Body of pancreas (tissue), 4 donors: ENCODE data around the gene SOCS7.

Experiments used
- POLR2A ChIP-seq, 3 donors: fragments of 450-650 bp; IDR thresholded peaks; one replicate each; pipeline ENCODE4 v1.6.1; 2016; ENCODE audit warnings: antibody characterized with exemption in 3 of 3, mild to moderate bottlenecking in 2 of 3
- TF ChIP-seq, protein P1 (sequence below), 7 experiments: fragments of 450-650 bp in 4 of 7; fragments of 200-600 bp in 3 of 7; sonication (generic) in 3 of 7; IDR thresholded peaks; one replicate each; pipeline ENCODE4 v1.5.1; 2016 to 2019; ENCODE audit warnings: antibody characterized with exemption in 7 of 7

DNA sequence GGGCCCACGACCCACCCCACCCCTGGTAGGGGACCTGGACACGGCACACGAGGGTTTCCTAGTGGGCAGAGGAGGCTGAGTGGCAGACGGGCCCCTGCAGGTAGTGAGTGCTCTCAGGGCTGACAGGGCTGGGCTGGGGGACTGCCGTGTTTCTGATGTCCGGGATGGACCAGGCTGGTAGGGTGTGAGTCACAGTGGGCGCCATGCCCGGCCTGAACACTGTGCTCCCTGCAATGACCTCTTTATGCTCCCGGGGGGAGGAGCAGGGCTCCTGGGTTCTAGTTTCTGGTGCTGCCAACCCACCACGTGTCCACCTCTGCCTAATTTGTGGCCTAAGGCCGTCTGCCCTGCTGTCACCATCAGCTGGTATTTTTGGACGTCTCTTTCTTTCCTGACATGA lies 102.9 kb downstream of the SOCS7 start:
- TF ChIP-seq, protein P1, sequence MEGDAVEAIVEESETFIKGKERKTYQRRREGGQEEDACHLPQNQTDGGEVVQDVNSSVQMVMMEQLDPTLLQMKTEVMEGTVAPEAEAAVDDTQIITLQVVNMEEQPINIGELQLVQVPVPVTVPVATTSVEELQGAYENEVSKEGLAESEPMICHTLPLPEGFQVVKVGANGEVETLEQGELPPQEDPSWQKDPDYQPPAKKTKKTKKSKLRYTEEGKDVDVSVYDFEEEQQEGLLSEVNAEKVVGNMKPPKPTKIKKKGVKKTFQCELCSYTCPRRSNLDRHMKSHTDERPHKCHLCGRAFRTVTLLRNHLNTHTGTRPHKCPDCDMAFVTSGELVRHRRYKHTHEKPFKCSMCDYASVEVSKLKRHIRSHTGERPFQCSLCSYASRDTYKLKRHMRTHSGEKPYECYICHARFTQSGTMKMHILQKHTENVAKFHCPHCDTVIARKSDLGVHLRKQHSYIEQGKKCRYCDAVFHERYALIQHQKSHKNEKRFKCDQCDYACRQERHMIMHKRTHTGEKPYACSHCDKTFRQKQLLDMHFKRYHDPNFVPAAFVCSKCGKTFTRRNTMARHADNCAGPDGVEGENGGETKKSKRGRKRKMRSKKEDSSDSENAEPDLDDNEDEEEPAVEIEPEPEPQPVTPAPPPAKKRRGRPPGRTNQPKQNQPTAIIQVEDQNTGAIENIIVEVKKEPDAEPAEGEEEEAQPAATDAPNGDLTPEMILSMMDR (IDR thresholded peaks at IDR 0.05): no peak
- TF ChIP-seq POLR2A (IDR thresholded peaks at IDR 0.05): no peak
